D721Med (cell line): ENCODE measurements around the gene OVOL3.

Source experiments
- DNase-seq: peaks from one replicate; pipeline ENCODE4 v3.0.0; 2011; ENCODE audit warnings: low spot score; ENCODE audit not compliant: insufficient read length
- FAIRE-seq: peaks from 2 replicates; lab custom pipeline; 2011; peaks lifted over from hg19 to GRCh38; lab: Jason Lieb, UNC
- CTCF ChIP-seq: IDR thresholded peaks from 2 replicates; pipeline ENCODE4 v1.5.1; 2012; ENCODE audit warnings: mild to moderate bottlenecking, control low read depth; ENCODE audit not compliant: insufficient read depth; ENCODE audit errors: missing control alignments

Gene OVOL3

GRCh38 chr19:36142496-36142895, 31.6 kb downstream of the OVOL3 start:
- no peak for TF ChIP-seq CTCF
- no peak for DNase-seq
- no peak for FAIRE-seq

GRCh38 chr19:36144624-36145023, 33.7 kb downstream of the OVOL3 start:
- FAIRE-seq, result no peak
- no peak for TF ChIP-seq CTCF
- DNase-seq, result no peak

GRCh38 chr19:36149673-36150406, 38.9 kb downstream of the OVOL3 start:
- no peak for FAIRE-seq
- no peak for DNase-seq
- no peak for TF ChIP-seq CTCF

- no peak for TF ChIP-seq CTCF
- FAIRE-seq (no peak), DNase-seq (no peak)
These were observed 39.6 kb downstream of the OVOL3 start for GRCh38 chr19:36150586-36150985.

GRCh38 chr19:36151144-36152018, 40.4 kb downstream of the OVOL3 start:
- FAIRE-seq, result no peak
- DNase-seq, result no peak
- TF ChIP-seq CTCF, result no peak

- FAIRE-seq (no peak), DNase-seq (no peak)
- no peak for TF ChIP-seq CTCF
These were observed 41.0 kb downstream of the OVOL3 start for GRCh38 chr19:36152019-36152351.
